Activated CD4-positive, alpha-beta T cell treated with anti-CD3 and anti-CD28 coated beads, Interleukin-2, amount 50 U/mL, for 48 hours (primary cell): ENCODE results near the gene PTPN18.

ENCODE experiments used
- DNase-seq, 2 experiments: peaks; one replicate each; pipeline ENCODE4 v3.0.0-alpha.2; 2020

The PTPN18 gene

DNA sequence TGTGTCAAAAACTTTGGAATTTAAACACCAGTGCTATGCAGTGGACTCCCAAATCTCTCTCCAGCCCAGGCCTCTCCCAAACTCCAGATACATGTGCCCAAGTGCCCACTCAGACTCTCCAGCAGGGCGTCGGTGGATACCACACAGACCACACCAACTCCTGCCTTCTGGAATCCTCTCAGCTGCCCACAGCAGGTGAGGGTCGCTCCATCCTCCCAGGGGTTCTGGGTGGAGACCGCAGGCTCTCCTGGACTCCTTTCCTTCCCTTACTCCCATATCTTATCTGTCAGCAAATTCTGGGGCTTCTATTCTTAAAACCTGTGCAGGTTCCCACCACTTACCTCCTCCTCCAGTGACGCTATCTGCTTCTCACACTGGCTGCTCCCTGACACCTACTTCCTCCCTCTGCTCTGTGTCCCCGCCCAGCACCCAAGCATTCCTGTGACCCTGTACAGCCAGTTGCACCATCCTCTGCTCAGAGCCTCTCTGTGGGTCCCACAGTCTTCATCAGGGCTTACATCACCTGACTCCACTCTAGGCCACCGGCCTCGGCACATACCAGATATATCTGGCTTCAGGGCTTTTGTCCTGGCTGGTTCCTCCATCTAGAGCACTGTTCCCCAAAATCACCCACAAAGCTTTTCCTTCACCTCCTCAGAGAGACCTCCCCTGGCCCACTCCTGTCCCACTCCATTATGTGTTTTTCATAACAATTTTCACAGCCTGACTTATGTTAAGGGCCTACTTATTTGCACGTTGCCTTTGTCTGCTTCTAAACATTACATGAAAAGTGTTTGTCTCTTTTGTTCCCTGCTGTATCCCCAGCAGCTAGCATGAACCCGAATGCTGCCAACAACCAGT lies 15.7 kb upstream of the PTPN18 start:
- no peak for DNase-seq

DNA sequence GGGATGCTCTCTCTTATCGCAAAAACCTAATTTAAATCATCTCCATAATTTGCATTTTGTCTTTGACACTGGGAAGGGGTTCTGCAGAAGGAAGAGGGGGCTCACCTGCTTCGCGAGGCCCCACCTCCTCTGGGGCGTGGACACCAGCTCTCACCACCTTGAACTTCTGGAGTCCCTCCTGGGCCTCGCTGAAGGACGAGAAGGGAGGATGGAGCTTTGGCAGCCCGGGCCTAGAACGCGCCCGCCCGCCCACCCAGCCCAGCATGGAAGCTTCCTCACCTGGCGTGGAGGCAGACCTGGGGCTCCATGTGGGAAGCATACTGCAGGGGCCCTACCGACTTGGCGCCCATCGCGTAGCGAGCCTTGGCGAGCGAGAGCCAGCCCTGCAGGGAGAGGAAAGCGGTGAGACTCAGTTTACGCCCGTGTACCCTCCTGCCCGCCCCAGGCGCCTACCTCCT lies 14.3 kb upstream of the PTPN18 start:
- peak; percentile 37 to 41 for DNase-seq

DNA sequence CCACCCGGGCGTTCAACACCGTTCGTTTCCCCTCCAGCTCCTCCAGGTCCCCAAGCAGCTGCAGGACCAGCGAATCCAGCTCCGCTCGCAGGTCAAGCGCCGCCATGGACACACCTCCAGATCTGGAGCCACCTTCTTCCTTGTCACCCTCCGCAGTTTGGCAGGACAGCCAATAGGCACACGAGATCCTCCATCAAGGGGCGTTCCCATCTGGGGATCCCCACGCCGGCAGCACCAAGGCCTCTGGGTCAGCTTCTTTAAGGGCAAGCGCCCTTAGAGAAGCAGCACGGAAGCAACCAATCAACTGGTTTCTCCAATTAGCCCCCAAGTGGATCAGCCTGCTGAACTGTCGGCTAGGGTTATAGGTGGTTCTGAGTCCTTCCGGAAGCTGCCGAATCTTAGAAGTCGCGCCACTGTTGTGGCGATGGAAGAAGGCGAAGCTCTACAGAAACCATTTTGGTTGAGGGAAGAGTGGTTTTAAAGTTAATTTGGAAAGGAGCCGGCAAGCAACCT lies 13.8 kb upstream of the PTPN18 start:
- DNase-seq: peak; percentile 82 to 86

DNA sequence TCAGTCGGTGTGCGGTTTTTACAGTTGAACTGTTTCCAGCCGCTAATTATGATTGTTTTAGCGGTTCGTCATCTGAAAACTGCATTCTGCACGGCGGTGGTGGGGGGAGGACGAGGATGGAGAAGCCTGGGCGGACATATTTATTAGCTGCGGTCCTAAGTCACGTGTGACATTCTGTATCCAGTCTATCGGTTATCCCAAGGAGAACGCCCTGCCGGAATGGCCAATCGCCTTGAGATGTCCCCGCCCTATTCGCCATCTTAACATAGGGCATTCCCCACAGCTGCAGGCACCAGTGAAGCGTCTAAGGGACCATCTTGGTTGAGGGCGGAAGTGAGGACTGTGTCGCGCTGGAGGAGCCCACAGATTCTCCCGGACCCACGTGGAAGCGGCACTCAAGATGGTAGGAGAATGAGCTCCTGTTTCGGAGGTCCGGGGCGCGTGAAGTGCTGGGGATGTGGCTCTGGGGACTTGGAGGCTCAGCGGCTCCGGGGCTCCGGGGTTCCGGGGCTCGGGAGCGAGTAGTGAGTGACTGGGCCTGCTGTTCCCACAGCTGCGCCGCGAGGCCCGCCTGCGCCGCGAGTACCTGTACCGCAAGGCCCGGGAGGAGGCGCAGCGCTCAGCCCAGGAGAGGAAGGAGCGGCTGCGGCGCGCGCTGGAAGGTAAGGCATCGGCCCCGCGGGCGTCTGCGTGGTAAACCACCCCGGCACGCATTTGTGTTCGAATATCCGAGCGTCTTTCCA lies 13.2 kb upstream of the PTPN18 start, which contains the start of gene IMP4:
Gene IMP4, plus strand, starts transcription at position 365 of the 743 bp plus-strand sequence. Its CDS starts 36 bp downstream, at position 401.
- peak; percentile 92 to 95 for DNase-seq

DNA sequence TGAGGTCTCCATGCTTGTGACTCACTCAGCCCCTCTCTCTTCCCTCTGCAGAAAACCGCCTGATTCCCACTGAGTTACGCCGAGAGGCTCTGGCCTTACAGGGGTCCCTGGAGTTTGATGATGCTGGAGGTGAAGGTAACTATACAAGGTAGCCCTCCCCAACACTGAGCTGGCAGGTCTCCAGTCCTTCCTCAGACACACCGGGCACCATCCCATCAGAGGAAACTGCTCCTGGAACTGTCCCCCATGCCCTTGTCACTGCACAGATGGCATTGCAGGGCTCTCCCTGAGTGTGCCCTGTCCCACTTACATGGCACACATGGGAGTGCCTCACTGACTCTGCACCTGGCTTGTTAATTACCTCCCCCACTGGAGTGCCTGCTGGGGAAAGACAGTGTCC lies 11.3 kb upstream of the PTPN18 start:
- DNase-seq: no peak

DNA sequence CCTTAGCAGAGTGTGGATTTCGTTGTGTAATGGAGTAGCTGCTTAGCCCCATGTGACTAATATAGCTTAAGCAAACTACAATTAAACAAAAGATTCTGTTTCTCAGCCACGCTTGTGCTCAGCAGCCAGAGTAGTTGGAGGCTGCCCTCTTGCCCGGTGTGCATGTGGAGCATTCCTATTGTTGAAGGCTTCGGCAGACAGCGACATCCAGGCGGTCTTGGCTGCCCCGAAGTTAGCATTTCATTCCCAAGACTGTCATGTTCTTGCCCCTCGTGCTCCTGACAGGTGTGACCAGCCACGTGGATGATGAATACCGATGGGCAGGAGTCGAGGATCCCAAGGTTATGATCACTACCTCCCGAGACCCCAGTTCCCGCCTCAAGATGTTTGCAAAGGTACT lies 10.8 kb upstream of the PTPN18 start:
- no peak for DNase-seq

DNA sequence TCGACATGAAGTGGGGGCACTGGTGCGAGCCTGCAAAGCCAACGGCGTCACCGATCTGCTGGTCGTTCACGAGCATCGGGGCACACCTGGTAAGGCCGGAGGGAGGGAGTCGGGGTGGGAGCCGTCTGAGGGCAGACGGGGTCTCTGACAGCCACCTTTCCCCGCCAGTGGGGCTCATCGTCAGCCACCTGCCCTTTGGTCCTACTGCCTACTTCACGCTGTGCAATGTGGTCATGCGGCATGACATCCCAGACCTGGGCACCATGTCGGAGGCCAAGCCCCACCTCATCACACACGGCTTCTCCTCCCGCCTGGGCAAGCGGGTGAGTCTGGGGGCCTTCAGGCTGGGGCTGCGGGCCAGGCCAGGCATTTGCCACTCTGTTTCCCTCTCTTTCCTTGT lies 10.2 kb upstream of the PTPN18 start:
- no peak for DNase-seq

DNA sequence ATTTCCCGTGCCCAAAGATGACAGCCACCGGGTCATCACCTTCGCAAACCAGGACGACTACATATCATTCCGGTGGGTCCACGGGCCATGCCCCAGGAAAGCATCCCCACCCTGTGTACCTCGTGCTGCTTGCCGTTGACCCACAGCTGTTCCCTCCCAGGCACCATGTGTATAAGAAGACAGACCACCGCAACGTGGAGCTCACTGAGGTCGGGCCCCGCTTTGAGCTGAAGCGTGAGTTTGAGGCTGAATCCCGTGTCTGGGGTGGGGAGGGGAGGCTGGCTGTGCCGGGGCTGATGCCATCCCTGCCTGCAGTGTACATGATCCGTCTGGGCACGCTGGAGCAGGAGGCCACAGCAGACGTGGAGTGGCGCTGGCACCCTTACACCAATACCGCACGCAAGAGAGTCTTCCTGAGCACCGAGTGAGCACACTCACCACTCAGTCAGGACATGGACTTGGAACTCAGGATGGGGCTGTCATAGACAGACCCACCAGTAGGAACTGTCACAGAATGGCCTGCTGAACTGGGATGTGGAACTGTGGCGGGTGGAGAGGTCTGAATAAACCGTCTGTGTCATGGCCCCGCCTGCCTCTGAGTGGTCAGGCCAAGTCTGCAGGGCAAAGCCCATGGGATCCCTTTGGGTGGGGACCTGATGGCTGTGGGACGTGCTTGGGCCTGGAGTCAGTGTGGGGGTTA lies 9.7 kb upstream of the PTPN18 start:
- DNase-seq: no peak

DNA sequence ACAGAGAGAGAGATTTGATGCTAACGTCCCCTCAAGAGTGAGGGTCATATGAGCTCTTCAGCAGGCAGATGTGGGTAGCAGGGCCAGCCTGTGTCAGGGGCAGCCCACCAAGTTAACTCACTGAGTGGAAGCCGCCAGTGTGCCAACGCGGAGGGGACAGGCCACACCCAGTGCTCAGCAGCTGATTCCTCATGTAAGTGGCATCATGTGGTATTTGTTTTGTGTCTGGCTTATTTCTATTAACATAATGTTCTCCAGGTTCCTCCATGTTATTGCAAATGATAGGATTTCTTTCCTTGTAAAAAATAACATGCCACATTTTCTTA lies 9.2 kb upstream of the PTPN18 start:
- DNase-seq: no peak

DNA sequence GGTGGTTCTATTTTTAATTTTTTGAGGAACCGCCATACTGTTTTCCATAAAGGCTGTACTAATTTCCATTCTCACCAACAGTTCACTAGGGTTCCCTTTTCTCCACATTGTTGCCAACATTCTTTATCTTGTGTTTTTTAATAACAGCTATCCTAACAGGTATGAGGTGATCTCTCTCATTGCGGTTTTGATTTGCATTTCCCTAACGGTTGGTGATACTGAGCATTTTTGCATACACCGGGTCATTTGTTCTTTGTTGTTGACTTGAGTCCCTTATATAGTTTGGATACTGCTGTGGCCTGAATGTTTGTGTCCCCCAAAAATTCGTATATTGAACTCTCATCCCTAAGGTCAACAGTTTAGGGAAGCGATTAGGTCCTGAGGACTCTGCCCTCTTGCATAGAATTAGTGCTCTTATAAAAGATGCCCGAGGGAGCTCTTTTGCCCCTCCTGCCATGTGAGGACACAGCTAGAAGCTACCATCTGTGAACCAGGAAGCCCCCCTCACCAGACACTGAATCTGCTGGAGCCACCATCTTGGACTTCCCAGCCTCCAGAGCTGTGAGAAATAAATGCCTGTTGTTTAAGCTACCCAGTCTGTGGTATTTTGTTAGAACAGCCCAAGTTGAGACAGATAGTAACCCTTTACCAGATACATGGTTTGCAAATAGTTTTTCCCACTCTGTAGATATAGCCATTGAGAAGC lies 8.5 kb upstream of the PTPN18 start:
- no peak for DNase-seq

DNA sequence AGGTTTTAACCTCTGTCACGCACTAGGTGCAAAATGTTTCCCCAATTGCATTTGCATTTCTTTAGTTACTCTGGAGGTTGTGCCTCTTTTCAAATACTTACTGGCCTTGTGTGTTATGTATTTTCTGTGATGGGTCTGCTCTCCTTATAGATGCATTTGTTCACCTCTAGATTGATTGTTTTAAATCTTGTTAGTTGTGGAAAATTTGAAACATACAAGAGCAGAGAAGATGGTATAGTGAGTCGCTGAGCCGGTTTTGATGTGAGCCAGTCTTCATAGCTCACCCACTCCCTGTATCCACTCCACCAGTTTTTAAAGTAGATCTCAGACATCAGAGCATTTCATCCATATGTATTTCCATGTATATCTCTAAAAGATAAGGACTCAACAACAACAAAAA lies 6.7 kb upstream of the PTPN18 start:
- DNase-seq: no peak

DNA sequence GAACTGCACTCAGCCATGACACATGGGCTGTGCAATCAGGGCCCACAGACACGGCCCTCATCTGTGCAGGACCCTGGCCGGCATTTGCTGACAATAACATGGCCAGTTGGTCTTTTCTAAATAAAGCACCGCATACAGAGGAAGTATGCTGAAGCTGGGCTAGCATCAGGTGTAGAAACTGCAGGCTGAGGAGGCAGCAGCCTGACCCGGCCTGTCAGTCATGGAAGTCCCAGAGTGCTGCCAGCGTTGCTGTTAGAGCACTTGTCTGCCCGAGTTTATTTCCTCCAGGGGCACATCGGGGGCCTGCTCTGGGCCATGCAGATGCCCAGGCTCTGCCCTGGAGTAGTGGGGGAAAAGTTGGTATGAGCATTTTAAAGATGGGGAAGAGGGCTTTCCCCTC lies 4.1 kb upstream of the PTPN18 start:
- DNase-seq: no peak

DNA sequence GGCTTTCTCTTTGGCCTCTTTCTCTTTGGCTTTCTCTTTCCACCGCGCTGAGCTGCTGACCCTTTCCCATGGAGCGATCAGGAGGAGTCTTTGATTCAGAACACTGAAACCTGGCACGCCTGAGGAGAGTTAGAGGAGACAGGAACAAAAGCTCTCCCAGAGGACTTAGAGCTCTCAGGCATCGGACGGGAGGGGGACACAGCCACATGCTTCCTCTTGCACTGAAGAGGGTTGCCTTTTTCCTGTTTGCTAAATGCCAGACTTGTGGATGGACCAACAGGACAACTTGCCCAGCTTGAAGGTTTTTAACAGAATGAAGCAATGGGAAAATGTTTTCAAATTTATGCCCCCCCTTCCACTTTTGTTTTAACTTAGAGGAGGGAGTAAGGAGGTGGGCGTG lies 3.6 kb upstream of the PTPN18 start:
- no peak for DNase-seq

DNA sequence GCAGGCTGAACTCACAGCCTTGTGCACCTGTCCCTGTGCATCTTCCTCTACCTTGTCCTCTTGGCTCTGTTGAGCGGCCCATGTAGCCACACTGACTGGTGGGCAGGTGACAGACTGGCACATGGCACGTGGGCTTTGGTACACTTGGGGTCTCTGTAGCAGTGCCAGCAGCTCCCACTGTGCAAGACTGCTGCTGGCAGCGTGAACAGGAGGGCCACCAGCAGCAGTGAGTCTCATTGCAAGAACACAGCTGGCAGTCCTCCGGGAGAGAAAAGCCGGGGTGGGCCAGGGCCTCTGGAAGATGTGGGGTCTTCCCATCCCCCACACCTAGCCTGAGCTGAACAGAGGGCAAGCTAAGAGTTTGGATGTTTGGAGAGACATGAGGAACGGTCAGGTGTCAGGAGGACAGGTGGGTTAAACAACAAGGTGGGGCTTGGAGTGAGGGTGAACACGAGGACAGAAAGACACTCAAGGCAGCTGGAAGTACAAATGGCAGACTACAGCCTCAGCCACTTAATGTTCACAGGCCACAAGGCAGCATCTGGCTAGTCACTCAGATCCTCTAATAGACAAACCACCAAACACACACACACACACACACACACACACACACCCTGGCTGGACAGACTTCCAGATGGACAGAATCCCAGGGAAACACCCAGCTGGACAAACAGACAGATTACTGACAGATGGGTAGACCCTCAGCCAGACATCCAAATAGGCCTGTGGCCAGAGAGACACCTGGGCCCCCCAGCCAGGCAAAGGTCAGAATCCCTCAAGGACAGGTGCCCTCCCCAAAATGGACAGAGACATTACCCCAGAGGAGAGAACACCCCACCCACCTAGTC lies 2.3 kb upstream of the PTPN18 start:
- DNase-seq: no peak

DNA sequence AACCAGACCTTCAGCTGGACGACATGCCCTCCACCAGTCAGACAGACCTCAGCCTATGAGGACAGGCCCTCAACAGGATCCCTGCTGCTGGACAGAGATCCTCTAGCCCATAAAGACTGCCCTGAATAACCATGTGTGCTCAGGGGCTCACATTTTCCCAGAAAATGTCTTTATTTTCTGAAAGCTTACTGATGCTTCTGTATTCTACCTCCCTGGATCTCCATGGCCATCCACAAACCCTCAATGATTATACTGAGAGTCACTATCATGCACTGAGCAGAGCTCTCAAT lies 1.8 kb upstream of the PTPN18 start:
- DNase-seq: no peak

DNA sequence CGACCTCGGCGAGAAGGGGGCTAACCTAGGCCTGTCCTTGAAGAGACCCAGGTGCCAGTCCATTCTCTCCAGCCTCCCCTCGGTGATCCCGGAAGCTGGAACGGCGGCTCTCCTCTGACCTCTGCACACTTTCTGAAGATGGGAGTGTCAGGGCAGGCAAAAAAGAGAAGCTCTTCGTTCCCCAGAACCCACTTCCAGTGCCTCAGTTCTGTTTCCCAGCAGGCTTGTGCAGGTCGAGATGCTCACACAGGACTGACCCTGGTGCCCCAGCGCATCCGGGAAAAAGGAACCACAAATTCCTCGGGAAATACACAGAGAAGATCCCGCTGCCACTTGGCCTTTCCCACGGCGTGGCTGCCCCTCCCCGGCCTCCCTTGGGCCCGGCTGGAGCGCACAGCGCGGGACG lies 681 bp upstream of the PTPN18 start:
- no peak for DNase-seq

DNA sequence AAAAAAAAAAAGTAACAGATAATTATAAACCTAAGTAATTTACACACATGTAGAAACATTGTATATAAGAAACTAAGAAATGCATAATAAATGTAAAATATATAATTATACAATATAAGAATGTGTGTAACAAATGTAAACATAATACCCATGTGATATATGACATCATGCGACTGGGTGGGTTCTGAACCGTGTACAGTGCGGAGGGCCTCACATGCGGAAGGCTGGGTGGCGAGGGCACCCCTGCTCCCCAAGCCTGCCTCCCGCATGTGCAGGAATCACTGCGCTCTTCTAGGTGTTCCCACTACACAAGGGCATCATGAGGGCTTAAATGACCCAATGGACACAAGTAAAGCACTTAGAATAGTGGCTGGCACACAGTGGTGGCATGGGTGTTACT lies 2.0 kb downstream of the PTPN18 start:
- DNase-seq: no peak

DNA sequence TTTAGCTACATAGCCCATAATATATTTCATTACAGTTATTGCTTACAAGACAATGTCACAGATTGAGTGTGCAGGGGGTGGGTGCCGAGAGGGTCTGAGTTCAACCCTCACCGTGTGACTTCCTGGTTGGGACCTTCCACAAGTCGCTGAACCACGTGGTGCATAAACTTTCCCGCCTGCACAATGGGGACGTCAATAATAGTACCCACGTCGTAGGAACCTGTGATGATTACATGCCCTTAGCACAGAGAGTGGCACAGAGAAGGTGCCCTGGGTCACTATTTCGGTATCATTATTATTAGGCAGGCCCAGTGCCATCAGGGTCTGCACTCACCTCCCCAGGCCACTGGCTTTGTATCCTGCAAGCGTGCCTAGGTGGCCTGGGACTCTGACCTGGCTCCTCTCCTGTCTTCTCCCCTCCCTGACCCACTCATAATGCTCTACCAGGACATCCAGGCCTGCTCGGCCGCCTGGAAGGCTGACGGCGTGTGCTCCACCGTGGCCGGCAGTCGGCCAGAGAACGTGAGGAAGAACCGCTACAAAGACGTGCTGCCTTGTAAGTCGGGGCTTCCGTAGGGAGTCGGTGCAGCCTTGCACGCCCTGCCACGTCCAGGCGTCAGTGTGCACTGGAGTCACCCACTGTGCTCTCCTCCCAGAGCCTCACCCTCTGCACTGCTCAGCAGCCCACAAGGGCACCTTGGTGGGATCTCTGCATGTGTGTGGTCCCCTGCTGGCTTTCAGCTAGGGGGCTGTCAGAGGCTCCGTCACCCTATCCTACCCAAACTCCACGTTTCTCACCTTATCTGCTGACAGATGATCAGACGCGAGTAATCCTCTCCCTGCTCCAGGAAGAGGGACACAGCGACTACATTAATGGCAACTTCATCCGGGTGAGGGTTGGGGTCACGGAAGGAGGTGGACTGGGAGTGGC lies 2.8 kb downstream of the PTPN18 start:
- no peak for DNase-seq

DNA sequence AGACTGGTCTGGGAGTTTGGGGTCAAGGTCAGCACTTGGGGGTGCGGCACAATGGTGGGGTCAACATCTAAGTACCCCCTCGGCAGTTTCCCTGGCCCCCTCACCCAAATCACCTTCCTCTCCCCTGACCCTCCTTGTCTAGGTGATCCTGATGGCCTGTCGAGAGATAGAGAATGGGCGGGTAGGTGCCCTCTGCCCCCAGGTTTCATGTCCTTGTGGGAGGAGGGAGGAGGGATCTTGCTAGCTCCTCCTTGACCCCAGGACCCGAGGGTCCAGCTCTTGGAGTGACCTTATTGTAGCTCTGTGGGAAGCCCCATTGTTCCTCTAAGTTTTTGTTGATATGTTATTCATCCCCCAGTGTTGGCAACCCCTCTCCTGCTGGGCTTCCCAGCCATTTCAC lies 3.6 kb downstream of the PTPN18 start:
- no peak for DNase-seq

DNA sequence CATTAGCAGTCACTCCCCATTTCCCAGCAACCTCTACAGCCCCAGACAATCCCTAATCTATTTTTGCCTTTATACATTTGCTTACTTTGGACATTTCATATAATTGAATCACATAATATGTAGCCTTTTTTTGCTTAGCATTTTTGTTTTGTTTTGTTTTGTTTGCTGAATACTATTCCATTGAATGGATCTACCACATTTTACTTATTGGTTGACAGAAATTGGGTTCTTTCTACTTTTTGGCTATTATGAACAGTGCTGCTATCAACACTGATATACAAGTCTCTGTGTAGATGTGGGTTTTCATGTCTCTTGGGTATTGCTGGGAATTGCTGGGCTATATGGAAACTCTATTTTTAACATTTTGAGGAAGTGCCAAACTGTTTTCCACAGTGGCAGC lies 7.6 kb downstream of the PTPN18 start:
- DNase-seq: no peak

DNA sequence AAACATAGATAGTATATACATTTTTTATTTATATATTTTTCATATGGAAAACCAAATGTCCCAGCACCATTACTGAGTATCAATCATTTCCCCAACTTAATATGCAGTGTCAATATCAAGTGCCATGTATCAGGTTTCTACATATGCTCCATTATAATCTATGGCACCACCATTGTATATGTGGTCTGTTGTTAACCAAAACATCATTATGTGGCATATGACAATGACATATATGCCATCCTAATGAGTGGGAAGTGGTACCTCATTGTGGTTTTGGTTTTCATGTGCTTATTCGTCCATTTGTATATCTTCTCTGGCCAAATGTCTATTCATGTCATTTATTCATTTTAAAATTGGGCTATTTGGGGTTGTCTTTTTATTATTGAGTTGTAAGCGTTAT lies 9.2 kb downstream of the PTPN18 start:
- no peak for DNase-seq
